Measurements from ENCODE around the gene RHBDL1. TPM values are rescaled to one million over a fixed set of nuclear protein-coding genes. Genes with fewer than 3 reads are reported as not detected.

The RHBDL1 gene
- total and polyA plus RNA-seq, 10 of the 15 experiments (the other 5 are each of a cell fraction or from before 2014, with no cell fraction given), result 0.04 to 1.3 (median 0.65) TPM; not detected in 5

- TF ChIP-seq CUX1 (IDR thresholded peaks at IDR 0.05; ENCODE audit: insufficient replicate concordance, low read depth, low read length) (no peak), LARP7 (IDR thresholded peaks at IDR 0.05) (no peak), TCF3 (IDR thresholded peaks at IDR 0.05; ENCODE audit: borderline replicate concordance, insufficient read depth, low read depth, low read length) (no peak), BACH1 (IDR thresholded peaks at IDR 0.05; ENCODE audit: borderline replicate concordance) (no peak)
Measured at GRCh38 chr16:631808-632358, 43.6 kb upstream of the RHBDL1 start (continued).

DNA sequence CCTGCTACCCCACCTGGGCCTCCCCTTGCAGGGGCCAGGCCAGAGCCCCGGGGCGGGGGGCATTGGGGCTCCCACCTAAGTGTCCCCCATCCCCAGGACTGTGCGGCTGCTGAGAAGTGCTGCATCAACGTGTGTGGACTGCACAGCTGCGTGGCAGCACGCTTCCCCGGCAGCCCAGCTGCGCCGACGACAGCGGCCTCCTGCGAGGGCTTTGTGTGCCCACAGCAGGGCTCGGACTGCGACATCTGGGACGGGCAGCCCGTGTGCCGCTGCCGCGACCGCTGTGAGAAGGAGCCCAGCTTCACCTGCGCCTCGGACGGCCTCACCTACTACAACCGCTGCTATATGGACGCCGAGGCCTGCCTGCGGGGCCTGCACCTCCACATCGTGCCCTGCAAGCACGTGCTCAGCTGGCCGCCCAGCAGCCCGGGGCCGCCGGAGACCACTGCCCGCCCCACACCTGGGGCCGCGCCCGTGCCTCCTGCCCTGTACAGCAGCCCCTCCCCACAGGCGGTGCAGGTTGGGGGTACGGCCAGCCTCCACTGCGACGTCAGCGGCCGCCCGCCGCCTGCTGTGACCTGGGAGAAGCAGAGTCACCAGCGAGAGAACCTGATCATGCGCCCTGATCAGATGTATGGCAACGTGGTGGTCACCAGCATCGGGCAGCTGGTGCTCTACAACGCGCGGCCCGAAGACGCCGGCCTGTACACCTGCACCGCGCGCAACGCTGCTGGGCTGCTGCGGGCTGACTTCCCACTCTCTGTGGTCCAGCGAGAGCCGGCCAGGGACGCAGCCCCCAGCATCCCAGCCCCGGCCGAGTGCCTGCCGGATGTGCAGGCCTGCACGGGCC is 42.8 kb upstream of the RHBDL1 start:
- POLR2A ChIA-PET, result no interaction called here
- FAIRE-seq (no peak), DNase-seq (ENCODE audit: low read depth, low spot score) (no peak), ATAC-seq (no peak)
- RAD21 ChIA-PET (ENCODE audit: unreplicated experiment), result no interaction called here
- H3K4me2 ChIP-seq (ENCODE audit: control insufficient read depth, insufficient read depth), result no peak overlapping the region
- in situ Hi-C loops (cut with MboI) (no loop called here), intact Hi-C loops (cut with micrococcal nuclease; ENCODE audit: unreplicated experiment) (no loop called here)
- BruUV-seq (replicated peaks), result no TSS peak
- H3K36me3 ChIP-seq (ENCODE audit: control insufficient read depth in 2 of 2, insufficient read depth in 2 of 2, low read length in 1 of 2), result peaks cover 0 to 4% of the 10 kb centered on the region in 2 experiments; a peak in 3 of 4 replicates
- peaks cover 14% of the 10 kb centered on the region for H3K79me2 ChIP-seq (ENCODE audit: control insufficient read depth, insufficient read depth, low read length)
- H3K9me3 ChIP-seq (replicated peaks; ENCODE audit: control insufficient read depth, insufficient read depth, low read length), result no peaks in the 10 kb centered on the region
- H3K4me3 ChIP-seq, result no peak overlapping the region
- 99% methylated on average over 42 of the region's 67 CpGs for WGBS (ENCODE audit: insufficient coverage, insufficient replicate concordance, low lambda C conversion rate, missing lambda C conversion rate)
- TF ChIP-seq POLR2A (IDR thresholded peaks at IDR 0.05; ENCODE audit: low read depth, low read length), result peak; percentile 37
- no peak for TF ChIP-seq ZZZ3 (IDR thresholded peaks at IDR 0.05; ENCODE audit: control insufficient read depth, insufficient read length, low read depth)
- TF ChIP-seq MLLT1 (IDR thresholded peaks at IDR 0.05), result no peak
- no peak overlapping the region for H3K9ac ChIP-seq (ENCODE audit: control insufficient read depth, insufficient read depth, low read length)
- no peak overlapping the region for H2AFZ ChIP-seq (ENCODE audit: control insufficient read depth, low read depth, low read length)
- H3K27ac ChIP-seq (ENCODE audit: control insufficient read depth, insufficient read depth), result no peak overlapping the region
- SMC1A ChIA-PET (ENCODE audit: uncharacterized antibody, unreplicated experiment), result no interaction called here
- CTCF ChIA-PET, result no interaction called here
- H4K20me1 ChIP-seq (ENCODE audit: control insufficient read depth, insufficient read depth), result no peaks in the 10 kb centered on the region
- H3K27me3 ChIP-seq (replicated peaks in 1 of 2; ENCODE audit: control insufficient read depth in 2 of 2, insufficient read depth in 2 of 2, low read length in 1 of 2), result no peaks in the 10 kb centered on the region
- H3K4me1 ChIP-seq (ENCODE audit: control insufficient read depth, insufficient read depth, low read length), result peaks cover 4% of the 10 kb centered on the region
